Mucosa of rectum (tissue), 2 donors: Measurements from ENCODE around the gene ERFL.
"Not testable (repeated sequence)": the region's sequence is repeated elsewhere in the genome, so short reads cannot be mapped to it uniquely, and the experiment has no call there.

Experiments
- H3K27ac ChIP-seq, 2 donors: one replicate each; pipeline ENCODE4 v1.7.0; 2013; ENCODE audit warnings: inconsistent platforms in 2 of 2, low read depth in 2 of 2, low read length in 2 of 2
- H3K27me3 ChIP-seq, 2 donors: one replicate each; pipeline ENCODE4 v1.7.0; 2013; ENCODE audit warnings: low read length in 2 of 2; ENCODE audit not compliant: control insufficient read depth in 2 of 2, insufficient read depth in 2 of 2
- H3K36me3 ChIP-seq, 2 donors: one replicate each; pipeline ENCODE4 v1.7.0; 2013; ENCODE audit warnings: low read length in 2 of 2; ENCODE audit not compliant: control insufficient read depth in 2 of 2, insufficient read depth in 2 of 2
- H3K4me1 ChIP-seq, 2 donors: one replicate each; pipeline ENCODE4 v1.7.0; 2013; ENCODE audit warnings: low read length in 2 of 2, mild to moderate bottlenecking in 1 of 2; ENCODE audit not compliant: control insufficient read depth in 2 of 2, insufficient read depth in 2 of 2
- H3K4me3 ChIP-seq, 2 donors: one replicate each; pipeline ENCODE4 v1.7.0; 2013; ENCODE audit warnings: low read length in 2 of 2
- H3K9ac ChIP-seq, 2 donors: one replicate each; pipeline ENCODE4 v1.7.0; 2013; ENCODE audit warnings: low read length in 2 of 2, low read depth in 1 of 2, mild to moderate bottlenecking in 1 of 2
- H3K9me3 ChIP-seq, 2 donors: one replicate each; pipeline ENCODE4 v1.7.0; 2013; ENCODE audit warnings: low read length in 2 of 2; ENCODE audit not compliant: control insufficient read depth in 2 of 2
- donor health status: healthy.
- donor health status: Normal muscosa, but diverticular disease.

The ERFL gene

GRCh38 chr19:41944336-41944735 is 16.1 kb upstream of the ERFL start:
- no peak overlapping the region for H3K4me3 ChIP-seq
- H3K9ac ChIP-seq = no peak overlapping the region
- no peaks in the 10 kb centered on the region for H3K9me3 ChIP-seq
- H3K36me3 ChIP-seq = no peaks in the 10 kb centered on the region
- peak overlapping the region in 1 of 2 donors; percentile 69 for H3K27ac ChIP-seq
- H3K4me1 ChIP-seq = peaks cover 0 to 6% of the 10 kb centered on the region in 2 donors
- peaks cover 3 to 4% of the 10 kb centered on the region in 2 donors for H3K27me3 ChIP-seq

DNA sequence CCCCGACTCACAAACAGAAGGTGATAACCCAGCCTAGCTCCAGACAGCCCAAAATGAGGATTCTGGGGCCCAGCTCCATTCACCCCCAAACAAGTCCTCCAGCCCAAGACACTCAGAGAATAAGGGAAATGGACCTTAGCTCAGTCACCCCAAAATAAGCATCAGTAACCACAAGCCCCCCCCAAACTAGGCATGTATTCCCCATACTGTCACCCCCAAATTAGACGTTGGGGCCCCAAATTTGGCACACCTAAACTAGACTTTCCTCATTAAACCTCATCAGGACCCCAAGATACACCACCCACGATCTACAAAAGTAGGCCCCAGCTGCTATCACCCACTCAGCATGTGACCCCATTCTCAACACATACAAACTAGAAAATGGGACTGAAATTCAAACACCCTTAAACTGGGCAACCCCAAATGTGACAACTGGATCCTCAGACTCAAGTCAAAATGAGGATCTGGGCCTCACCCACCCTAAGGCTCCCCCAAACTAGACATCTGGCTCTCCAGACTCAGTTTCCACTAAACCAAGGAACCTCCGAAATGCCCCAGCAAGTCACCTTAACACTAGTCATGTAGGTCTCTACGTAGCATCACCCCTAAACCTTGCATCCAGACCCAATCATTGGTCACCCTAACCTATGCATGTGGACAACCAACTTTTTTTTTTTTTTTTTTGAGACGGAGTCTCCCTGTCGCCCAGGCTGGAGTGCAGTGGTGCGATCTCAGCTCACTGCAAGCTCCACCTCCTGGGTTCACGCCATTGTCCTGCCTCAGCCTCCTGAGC is 13.4 kb upstream of the ERFL start:
- no peak overlapping the region for H3K4me3 ChIP-seq

GRCh38 chr19:41940731-41941409 is 12.6 kb upstream of the ERFL start:
- Histone ChIP-seq H3K27ac (peak overlapping the region in 1 of 2 donors; percentile 48), H3K36me3 (no peaks in the 10 kb centered on the region), H3K4me1 (peaks cover 0 to 6% of the 10 kb centered on the region in 2 donors), H3K27me3 (peaks cover 8 to 11% of the 10 kb centered on the region in 2 donors), H3K4me3 (peak overlapping the region; percentile 67 to 72), H3K9me3 (no peaks in the 10 kb centered on the region), H3K9ac (peak overlapping the region in 1 of 2 donors; percentile 68)

More for the DNA sequence above, 13.4 kb upstream of the ERFL start:
- Histone ChIP-seq H3K9ac (no peak overlapping the region), H3K36me3 (no peaks in the 10 kb centered on the region), H3K27ac (peak overlapping the region in 1 of 2 donors; percentile 48), H3K4me1 (peaks cover 0 to 6% of the 10 kb centered on the region in 2 donors), H3K9me3 (no peaks in the 10 kb centered on the region), H3K27me3 (peaks cover 3 to 4% of the 10 kb centered on the region in 2 donors)

DNA sequence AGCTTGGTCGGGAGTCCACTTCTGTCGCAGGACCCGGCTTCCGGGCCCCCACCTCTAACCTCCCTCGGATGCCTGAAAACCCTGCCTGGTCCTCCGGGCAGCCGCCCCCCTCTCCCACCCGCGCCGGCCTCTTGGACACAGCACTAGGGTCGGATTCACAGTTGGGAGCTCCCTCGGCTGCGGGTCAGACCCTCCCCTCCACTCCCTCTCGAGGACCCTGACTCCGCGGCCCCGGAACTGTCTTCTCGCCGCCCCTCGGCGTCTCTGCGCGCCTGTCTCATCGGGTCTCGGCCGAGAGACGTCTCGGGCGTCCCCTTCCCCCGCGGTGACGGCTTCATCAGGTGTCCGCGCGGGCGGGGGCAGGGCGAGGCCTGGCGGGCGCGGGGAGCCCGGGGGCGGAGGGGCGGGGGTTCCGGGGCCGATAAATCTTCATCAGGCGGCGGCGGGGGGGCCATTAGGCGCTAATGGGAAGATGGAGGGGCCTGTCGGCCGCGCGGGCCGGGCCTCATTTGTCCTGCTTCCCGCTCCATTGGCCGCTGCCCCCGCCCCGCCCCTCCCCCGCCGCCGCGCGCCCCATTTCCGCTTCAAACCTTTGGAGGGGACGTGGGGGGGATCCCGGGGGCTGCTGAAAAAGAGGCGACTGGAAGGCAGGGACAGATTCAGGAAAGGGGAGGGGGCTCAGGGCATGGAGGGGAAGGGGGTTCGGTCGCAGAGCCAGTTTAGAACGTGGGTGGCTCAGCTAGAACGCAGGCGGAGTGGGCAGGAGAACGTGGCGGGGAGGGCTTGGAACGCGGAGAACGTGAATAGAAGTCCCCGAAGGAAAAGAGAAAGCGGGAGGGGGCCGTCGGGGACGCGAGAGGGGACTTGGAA is 11.8 kb upstream of the ERFL start:
- Histone ChIP-seq H3K4me3 (peak overlapping the region; percentile 67 to 72), H3K27me3 (peaks cover 8 to 16% of the 10 kb centered on the region in 2 donors), H3K27ac (peak overlapping the region in 1 of 2 donors; percentile 48), H3K4me1 (peaks cover 0 to 10% of the 10 kb centered on the region in 2 donors), H3K9me3 (no peaks in the 10 kb centered on the region), H3K9ac (peak overlapping the region; percentile 68), H3K36me3 (no peaks in the 10 kb centered on the region)

DNA sequence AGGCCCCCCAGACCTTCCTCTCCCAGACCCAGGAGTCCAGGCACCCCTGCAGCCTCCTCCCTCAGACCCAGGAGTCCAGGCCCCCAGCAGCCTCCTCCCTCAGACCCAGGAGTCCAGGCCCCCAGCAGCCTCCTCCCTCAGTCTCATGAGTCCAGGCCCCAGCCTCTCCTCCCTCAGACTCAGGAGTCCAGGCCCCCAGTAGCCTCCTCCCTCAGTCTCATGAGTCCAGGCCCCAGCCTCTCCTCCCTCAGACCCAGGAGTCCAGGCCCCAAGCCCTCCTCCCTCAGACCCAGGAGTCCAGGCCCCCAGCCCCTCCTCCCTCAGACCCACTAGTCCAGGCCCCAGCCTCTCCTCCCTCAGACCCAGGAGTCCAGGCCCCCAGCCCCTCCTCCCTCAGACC is 11.0 kb upstream of the ERFL start:
- H3K27ac ChIP-seq, H3K9ac ChIP-seq, H3K4me3 ChIP-seq, H3K9me3 ChIP-seq, H3K36me3 ChIP-seq: not testable (repeated sequence)
- peaks cover 0 to 12% of the 10 kb centered on the region in 2 donors for H3K4me1 ChIP-seq
- peaks cover 8 to 18% of the 10 kb centered on the region in 2 donors for H3K27me3 ChIP-seq

DNA sequence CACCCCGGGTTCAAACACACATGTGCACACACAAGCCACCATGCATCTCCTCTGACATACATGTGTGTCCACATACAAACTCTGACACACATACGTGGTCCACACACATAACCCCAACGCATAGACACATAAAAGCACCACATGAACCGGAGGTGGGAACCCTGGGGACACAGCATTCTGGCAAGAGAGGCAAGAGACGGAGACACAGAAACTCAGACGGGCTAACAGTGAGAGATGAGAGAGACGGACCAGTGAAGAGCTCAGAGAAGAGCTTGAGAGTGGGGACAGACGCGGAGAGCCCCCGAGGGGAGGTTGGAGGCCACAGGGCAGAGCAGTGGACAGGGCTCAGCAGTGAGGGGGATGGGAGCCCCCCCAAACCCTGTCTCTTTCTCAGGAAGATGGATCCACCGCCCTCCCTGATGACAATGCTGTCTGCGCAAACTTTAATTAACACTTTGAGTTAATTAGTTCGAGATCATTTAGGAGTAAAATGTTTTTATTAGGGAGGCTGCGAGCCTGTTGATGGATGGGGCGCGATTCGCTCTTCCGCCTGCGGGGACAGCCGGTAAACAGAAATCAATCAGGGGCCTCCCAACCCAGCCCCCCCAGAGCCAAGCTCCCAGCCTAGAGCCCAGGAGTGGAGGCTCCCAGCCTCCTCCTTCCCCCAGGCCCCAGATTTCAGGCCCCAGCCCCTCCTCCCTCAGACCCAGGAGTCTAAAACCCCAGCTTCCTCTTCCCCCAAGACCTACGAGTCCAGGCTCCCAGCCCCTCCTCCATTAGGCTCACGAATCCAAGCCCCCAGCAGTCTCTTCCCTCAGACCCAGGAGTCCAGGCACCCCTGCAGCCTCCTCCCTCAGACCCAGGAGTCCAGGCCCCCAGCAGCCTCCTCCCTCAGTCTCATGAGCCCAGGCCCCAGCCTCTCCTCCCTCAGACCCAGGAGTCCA is 9.5 kb upstream of the ERFL start:
- H3K9ac ChIP-seq = no peak overlapping the region
- H3K9me3 ChIP-seq = no peaks in the 10 kb centered on the region
- H3K4me1 ChIP-seq = peaks cover 0 to 12% of the 10 kb centered on the region in 2 donors
- H3K36me3 ChIP-seq = no peaks in the 10 kb centered on the region
- peaks cover 8 to 18% of the 10 kb centered on the region in 2 donors for H3K27me3 ChIP-seq
- H3K4me3 ChIP-seq = no peak overlapping the region
- no peak overlapping the region for H3K27ac ChIP-seq

- H3K9ac ChIP-seq = no peak overlapping the region
- no peak overlapping the region for H3K4me3 ChIP-seq
- no peaks in the 10 kb centered on the region for H3K36me3 ChIP-seq
- peaks cover 0 to 12% of the 10 kb centered on the region in 2 donors for H3K4me1 ChIP-seq
- H3K27ac ChIP-seq = no peak overlapping the region
- no peaks in the 10 kb centered on the region for H3K9me3 ChIP-seq
- H3K27me3 ChIP-seq = peaks cover 8 to 22% of the 10 kb centered on the region in 2 donors
These were observed 8.7 kb upstream of the ERFL start for GRCh38 chr19:41936961-41937360.

- peaks cover 10 to 26% of the 10 kb centered on the region in 2 donors for H3K27me3 ChIP-seq
These were observed 8.2 kb upstream of the ERFL start for GRCh38 chr19:41936416-41936850.

GRCh38 chr19:41935760-41936415 is 7.6 kb upstream of the ERFL start:
- Histone ChIP-seq H3K36me3 (no peaks in the 10 kb centered on the region), H3K4me1 (peaks cover 0 to 12% of the 10 kb centered on the region in 2 donors), H3K27me3 (peaks cover 10 to 25% of the 10 kb centered on the region in 2 donors), H3K4me3 (no peak overlapping the region), H3K27ac (no peak overlapping the region), H3K9ac (no peak overlapping the region), H3K9me3 (no peaks in the 10 kb centered on the region)

More at GRCh38 chr19:41936416-41936850, 8.2 kb upstream of the ERFL start:
- Histone ChIP-seq H3K9ac (no peak overlapping the region), H3K9me3 (no peaks in the 10 kb centered on the region), H3K4me1 (peaks cover 0 to 12% of the 10 kb centered on the region in 2 donors), H3K36me3 (no peaks in the 10 kb centered on the region), H3K27ac (no peak overlapping the region), H3K4me3 (no peak overlapping the region)
